ENCODE data around the gene FGD1. TPM values are rescaled to one million over a fixed set of nuclear protein-coding genes. Genes with fewer than 3 reads are reported as not detected.

The FGD1 gene
- total RNA-seq, 1 experiment from 2014 or later = 36.3 TPM

DNA sequence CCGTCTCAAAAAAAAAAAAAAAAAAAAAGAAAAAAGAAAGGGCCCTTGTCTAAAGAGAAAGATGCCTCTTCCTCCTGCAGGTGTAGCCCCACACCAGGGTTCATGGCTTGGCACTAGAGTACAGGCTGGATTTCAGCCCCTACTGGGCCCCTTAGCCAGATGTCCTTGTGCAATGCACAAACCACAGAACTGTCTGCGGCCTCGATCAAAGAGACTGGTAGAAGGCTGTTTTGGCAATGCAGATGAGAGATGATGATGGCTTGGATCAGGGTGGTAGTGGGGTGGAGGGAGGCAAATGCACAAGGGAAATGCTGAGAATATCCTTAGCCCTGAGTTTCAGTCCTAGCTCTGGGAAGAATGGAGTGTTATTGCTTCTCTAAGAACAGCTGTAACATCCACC is 82.3 kb downstream of the FGD1 start (continued):
- TF ChIP-seq, protein P1, sequence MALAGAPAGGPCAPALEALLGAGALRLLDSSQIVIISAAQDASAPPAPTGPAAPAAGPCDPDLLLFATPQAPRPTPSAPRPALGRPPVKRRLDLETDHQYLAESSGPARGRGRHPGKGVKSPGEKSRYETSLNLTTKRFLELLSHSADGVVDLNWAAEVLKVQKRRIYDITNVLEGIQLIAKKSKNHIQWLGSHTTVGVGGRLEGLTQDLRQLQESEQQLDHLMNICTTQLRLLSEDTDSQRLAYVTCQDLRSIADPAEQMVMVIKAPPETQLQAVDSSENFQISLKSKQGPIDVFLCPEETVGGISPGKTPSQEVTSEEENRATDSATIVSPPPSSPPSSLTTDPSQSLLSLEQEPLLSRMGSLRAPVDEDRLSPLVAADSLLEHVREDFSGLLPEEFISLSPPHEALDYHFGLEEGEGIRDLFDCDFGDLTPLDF (CRISPR knock-in tag; IDR thresholded peaks at IDR 0.05) = no peak
- TF ChIP-seq, protein P2, sequence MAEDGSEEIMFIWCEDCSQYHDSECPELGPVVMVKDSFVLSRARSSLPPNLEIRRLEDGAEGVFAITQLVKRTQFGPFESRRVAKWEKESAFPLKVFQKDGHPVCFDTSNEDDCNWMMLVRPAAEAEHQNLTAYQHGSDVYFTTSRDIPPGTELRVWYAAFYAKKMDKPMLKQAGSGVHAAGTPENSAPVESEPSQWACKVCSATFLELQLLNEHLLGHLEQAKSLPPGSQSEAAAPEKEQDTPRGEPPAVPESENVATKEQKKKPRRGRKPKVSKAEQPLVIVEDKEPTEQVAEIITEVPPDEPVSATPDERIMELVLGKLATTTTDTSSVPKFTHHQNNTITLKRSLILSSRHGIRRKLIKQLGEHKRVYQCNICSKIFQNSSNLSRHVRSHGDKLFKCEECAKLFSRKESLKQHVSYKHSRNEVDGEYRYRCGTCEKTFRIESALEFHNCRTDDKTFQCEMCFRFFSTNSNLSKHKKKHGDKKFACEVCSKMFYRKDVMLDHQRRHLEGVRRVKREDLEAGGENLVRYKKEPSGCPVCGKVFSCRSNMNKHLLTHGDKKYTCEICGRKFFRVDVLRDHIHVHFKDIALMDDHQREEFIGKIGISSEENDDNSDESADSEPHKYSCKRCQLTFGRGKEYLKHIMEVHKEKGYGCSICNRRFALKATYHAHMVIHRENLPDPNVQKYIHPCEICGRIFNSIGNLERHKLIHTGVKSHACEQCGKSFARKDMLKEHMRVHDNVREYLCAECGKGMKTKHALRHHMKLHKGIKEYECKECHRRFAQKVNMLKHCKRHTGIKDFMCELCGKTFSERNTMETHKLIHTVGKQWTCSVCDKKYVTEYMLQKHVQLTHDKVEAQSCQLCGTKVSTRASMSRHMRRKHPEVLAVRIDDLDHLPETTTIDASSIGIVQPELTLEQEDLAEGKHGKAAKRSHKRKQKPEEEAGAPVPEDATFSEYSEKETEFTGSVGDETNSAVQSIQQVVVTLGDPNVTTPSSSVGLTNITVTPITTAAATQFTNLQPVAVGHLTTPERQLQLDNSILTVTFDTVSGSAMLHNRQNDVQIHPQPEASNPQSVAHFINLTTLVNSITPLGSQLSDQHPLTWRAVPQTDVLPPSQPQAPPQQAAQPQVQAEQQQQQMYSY (CRISPR knock-in tag; IDR thresholded peaks at IDR 0.05) = no peak
- TF ChIP-seq KAT7 (CRISPR knock-in tag; IDR thresholded peaks at IDR 0.05; ENCODE audit: borderline replicate concordance) (no peak), ELF4 (CRISPR knock-in tag; IDR thresholded peaks at IDR 0.05; ENCODE audit: low read depth) (no peak), NR3C1 (CRISPR knock-in tag; conservative IDR thresholded peaks at IDR 0.05; ENCODE audit: low read depth) (no peak), ZNF232 (CRISPR knock-in tag; IDR thresholded peaks at IDR 0.05) (no peak)
- TF ChIP-seq, protein P3, sequence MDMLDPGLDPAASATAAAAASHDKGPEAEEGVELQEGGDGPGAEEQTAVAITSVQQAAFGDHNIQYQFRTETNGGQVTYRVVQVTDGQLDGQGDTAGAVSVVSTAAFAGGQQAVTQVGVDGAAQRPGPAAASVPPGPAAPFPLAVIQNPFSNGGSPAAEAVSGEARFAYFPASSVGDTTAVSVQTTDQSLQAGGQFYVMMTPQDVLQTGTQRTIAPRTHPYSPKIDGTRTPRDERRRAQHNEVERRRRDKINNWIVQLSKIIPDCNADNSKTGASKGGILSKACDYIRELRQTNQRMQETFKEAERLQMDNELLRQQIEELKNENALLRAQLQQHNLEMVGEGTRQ (CRISPR knock-in tag; IDR thresholded peaks at IDR 0.05) = no peak
- TF ChIP-seq, protein P4, sequence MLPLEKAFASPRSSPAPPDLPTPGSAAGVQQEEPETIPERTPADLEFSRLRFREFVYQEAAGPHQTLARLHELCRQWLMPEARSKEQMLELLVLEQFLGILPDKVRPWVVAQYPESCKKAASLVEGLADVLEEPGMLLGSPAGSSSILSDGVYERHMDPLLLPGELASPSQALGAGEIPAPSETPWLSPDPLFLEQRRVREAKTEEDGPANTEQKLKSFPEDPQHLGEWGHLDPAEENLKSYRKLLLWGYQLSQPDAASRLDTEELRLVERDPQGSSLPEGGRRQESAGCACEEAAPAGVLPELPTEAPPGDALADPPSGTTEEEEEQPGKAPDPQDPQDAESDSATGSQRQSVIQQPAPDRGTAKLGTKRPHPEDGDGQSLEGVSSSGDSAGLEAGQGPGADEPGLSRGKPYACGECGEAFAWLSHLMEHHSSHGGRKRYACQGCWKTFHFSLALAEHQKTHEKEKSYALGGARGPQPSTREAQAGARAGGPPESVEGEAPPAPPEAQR (CRISPR knock-in tag; IDR thresholded peaks at IDR 0.05) = no peak
- TF ChIP-seq, protein P5, sequence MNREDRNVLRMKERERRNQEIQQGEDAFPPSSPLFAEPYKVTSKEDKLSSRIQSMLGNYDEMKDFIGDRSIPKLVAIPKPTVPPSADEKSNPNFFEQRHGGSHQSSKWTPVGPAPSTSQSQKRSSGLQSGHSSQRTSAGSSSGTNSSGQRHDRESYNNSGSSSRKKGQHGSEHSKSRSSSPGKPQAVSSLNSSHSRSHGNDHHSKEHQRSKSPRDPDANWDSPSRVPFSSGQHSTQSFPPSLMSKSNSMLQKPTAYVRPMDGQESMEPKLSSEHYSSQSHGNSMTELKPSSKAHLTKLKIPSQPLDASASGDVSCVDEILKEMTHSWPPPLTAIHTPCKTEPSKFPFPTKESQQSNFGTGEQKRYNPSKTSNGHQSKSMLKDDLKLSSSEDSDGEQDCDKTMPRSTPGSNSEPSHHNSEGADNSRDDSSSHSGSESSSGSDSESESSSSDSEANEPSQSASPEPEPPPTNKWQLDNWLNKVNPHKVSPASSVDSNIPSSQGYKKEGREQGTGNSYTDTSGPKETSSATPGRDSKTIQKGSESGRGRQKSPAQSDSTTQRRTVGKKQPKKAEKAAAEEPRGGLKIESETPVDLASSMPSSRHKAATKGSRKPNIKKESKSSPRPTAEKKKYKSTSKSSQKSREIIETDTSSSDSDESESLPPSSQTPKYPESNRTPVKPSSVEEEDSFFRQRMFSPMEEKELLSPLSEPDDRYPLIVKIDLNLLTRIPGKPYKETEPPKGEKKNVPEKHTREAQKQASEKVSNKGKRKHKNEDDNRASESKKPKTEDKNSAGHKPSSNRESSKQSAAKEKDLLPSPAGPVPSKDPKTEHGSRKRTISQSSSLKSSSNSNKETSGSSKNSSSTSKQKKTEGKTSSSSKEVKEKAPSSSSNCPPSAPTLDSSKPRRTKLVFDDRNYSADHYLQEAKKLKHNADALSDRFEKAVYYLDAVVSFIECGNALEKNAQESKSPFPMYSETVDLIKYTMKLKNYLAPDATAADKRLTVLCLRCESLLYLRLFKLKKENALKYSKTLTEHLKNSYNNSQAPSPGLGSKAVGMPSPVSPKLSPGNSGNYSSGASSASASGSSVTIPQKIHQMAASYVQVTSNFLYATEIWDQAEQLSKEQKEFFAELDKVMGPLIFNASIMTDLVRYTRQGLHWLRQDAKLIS (CRISPR knock-in tag; IDR thresholded peaks at IDR 0.05; ENCODE audit: borderline replicate concordance) = no peak

DNA sequence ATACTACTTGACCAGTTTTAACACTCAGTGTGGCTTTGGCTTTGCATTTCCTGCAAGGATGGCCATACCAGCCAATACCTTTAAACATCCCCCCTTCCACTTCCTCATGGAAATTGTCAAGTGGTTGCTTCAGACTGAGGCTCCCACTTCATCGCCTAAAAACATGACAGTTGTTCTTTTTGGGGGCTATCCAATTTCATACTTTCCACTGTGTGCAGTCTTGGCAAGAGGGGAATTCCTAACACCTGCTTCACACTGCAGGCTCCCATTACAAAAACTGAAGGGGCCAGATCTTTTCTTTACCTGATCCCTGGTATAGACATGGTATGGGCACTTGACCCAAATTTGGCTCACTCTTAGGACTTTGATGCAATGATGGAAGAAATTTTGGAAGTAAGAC is 84.3 kb downstream of the FGD1 start:
- Mint-ChIP-seq H3K9me3 (no peaks in the 10 kb centered on the region), H3K27ac (no peak overlapping the region), H3K27me3 (ENCODE audit: low read depth) (no peaks in the 10 kb centered on the region), H3K4me1 (peaks cover 10% of the 10 kb centered on the region), H3K4me3 (no peak overlapping the region), H3K36me3 (no peaks in the 10 kb centered on the region)
- CTCF ChIA-PET = no interaction called here
- ATAC-seq (no peak), DNase-seq (ENCODE audit: low spot score) (no peak)
- TF ChIP-seq, protein P6, sequence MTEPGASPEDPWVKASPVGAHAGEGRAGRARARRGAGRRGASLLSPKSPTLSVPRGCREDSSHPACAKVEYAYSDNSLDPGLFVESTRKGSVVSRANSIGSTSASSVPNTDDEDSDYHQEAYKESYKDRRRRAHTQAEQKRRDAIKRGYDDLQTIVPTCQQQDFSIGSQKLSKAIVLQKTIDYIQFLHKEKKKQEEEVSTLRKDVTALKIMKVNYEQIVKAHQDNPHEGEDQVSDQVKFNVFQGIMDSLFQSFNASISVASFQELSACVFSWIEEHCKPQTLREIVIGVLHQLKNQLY (CRISPR knock-in tag; IDR thresholded peaks at IDR 0.05) = no peak
- no peak for TF ChIP-seq GABPB1 (CRISPR knock-in tag; IDR thresholded peaks at IDR 0.05)
- no peak for TF ChIP-seq FOXJ3 (CRISPR knock-in tag; IDR thresholded peaks at IDR 0.05; ENCODE audit: borderline replicate concordance)
- TF ChIP-seq, protein P2 (CRISPR knock-in tag; IDR thresholded peaks at IDR 0.05) = no peak
- TF ChIP-seq MXD4 (CRISPR knock-in tag; IDR thresholded peaks at IDR 0.05; ENCODE audit: borderline replicate concordance) = no peak
- no peak for TF ChIP-seq HMGA2 (CRISPR knock-in tag; IDR thresholded peaks at IDR 0.05)
- POLR2A ChIA-PET = no interaction called here

Measured in WTC11 (cell line).